SW480 (cell line): ENCODE measurements around the gene PLCG2.
"Not testable (repeated sequence)": the region's sequence is repeated elsewhere in the genome, so short reads cannot be mapped to it uniquely, and the experiment has no call there.

Experiments used
- DNase-seq: peaks from one replicate; pipeline ENCODE4 v3.0.0-alpha.2; 2016; ENCODE audit warnings: low spot score

Gene PLCG2

DNA sequence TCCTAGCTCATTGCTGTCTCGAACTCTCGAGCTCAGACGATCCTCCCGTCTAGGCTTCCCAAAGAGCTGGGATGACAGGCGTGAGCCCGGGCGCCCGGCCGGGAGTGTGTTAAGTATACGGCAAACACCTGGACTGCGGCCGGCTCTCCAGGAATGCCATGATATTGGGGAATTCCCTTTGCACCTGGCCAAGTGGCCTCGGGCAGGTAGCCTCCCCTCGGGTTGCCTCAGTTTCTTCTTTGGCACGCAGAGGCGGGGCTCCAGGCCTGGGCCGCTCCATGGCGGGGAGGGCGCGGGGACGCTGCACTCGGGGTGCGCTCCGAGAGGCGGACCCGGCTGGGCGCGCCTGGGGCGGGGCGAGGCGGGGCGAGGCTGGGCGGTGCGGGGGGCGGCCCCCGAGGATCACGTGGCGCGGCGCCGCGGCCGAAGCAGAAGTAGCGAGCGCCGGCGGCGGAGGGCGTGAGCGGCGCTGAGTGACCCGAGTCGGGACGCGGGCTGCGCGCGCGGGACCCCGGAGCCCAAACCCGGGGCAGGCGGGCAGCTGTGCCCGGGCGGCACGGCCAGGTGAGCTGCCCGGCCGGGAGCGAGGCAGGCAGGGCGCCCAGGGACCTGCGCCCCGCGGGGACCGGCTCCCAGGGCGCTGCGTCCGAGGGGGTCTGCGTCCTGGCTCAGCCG lies at the start of gene PLCG2:
Gene PLCG2, plus strand, starts transcription at position 431 of the 675 bp plus-strand sequence. CDS start 6,699 bp downstream, outside the sequence.
- peak; percentile 53 for DNase-seq

DNA sequence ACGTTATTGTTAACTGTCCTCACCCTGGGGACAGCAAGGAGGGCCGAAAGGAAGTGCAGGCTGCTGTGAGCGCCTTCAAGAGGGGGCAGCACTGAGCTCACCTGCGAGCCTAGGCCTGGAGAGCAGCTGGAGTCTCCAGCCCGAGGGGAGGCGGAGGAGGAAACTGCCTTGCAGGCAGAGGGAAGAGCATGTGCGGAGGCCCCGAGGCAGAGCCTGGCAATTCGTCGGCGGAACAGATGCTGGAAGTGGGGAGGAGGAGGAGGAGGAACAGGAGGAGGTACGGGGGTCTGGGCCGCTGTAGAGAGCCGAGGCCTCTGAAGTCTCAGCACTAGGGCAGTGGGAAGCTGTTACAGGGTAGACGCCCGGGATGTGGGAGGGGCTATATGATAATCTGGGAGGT lies 49.6 kb upstream of the PLCG2 start:
- no peak for DNase-seq

DNA sequence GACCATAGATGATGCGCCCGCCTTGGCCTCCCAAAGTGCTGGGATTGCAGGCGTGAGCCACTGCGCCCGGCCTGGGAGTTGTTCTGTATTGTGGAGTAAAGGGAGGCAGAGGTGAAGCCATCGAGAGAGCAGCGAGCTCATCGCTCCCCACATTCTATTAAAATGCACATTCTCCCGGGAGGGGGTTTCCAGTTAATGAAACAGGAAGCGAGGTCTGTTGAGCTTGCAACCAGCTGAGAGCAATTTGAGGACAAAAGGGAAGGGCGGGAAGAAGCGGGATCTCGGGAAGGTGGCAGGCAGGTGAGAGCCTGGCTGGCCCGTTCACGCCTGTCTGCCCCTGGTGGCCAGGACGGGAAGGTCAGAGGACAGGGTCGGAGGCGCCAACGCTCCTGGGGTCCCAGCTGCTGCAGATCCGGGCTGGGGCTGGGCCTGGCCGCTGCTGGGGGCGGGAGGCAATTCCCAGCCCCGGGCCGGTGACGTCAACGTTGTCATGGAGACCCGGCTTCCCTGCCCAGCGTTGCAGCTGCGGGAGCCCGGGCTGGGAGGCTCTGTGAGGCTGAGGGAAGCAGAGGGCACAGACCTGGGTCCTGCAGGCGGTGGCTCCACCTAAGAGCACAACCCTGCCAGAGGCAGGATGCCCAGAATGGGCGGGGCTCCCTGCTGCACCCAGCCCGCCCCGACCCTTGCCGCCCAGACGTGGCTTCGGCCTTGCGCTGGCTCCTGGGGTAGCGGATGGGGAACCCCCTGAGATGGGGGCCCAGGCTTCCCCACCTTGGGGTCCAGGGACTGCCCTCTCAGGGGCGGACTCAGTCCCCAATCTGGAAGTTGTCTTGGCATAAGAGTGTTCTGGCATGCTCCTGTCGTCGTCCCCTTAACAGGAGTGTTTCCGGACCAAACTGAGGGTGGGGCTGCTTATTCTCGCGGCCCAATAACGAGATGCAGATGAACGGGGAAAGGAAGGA lies 48.7 kb upstream of the PLCG2 start:
- peak; percentile 75 for DNase-seq

DNA sequence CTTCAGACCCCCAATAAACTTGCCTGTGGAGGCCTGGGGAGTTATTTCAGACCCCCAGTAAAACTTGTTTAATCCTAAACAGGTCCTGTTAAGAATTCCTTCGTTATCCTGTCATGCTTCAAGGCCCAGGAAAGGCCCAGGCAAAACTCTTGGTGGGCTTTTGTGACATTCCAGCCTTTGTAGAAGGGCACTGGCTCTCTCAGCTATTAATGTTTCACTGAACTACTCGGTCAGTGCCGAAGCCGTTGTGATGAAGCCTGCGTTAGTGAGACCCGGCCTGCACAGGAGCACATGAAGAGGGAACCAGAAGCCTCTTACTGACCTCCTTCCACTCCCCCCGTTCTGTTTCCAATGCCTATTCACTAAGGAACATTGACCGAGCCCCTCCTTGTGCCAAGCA lies 47.4 kb upstream of the PLCG2 start:
- no peak for DNase-seq

- DNase-seq: no peak
Observed at GRCh38 chr16:81732699-81733098, 46.4 kb upstream of the PLCG2 start.

- no peak for DNase-seq
Observed at GRCh38 chr16:81733295-81733694, 45.8 kb upstream of the PLCG2 start.

DNA sequence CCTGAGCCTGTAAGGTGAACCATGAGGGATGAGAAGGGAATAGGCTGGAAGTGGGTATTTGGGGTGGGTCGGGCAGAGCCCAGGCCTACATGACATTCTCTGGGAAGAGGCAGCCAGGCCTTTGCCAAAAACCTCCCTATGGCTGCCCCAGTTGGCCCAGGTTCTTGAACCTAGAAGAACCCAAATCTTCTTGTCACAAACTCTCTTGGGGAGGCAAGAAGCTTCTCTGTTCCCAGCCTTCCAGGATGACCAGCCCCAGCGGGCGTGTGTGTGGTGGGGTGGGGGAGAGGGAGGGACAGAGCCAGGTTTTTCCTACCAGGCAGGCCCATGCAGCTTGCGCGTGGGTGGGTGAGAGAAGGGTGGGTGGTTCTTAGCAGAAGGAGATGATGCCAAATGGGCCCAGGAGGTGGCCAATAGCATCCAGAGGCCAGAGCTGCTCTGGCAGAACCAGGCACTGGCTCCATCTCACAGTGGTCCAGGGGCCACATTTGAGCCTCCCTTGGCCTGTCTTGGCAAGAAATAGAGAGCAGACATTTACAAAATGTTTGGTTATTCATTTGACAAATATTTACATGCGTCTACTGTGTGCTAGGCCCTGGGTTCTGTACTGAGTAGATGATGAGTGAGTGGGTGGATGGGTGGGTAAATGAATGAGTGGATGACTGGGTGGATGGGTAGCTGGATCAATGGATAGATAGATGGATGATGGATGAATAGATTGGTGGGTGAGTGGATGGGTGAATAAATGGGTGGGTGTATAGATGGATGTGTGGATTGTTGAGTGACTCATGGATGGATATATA lies 44.3 kb upstream of the PLCG2 start:
- no peak for DNase-seq

- peak; percentile 59 for DNase-seq
Observed at GRCh38 chr16:81737885-81738536, 41.1 kb upstream of the PLCG2 start.

DNA sequence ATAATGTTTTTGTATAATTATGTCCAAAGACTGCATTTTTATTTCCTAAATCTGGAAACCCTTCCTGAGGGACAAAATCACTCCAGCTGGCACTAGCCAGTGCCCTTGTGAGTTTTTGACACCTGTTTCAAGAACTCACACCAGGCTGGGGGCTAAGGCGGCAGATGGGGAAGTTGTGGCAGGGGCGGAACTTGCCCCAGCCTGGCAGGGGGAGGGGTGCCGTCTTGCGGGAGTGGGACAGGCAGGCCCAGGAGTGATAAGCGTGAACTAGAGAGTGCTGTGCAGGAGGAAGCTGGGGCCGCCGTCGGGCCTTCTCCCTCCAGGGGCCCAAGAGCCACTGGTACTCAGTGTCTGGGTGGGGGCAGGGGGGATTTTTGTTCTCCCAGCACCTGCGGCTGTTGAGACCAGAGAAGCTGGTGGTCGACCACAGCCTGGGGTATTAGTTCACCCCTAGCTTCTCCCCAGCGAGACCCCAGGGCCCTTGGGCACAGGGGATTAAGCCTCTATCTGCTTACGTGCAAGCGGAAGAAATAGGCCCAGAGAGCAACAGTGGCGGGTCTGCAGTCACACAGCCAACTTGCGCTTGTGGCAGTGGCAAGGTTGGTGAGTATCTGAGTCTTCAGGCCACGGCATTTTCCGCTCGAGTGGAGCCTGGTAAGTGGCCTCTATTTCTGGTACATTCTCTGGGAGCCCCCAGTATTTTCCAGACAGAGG lies 40.2 kb upstream of the PLCG2 start:
- DNase-seq: no peak

- DNase-seq: no peak
Observed at GRCh38 chr16:81739503-81739902, 39.6 kb upstream of the PLCG2 start.

- DNase-seq: no peak
Observed at GRCh38 chr16:81740169-81740568, 38.9 kb upstream of the PLCG2 start.

GRCh38 chr16:81741430-81741770 lies 37.7 kb upstream of the PLCG2 start:
- DNase-seq: not testable (repeated sequence)

DNA sequence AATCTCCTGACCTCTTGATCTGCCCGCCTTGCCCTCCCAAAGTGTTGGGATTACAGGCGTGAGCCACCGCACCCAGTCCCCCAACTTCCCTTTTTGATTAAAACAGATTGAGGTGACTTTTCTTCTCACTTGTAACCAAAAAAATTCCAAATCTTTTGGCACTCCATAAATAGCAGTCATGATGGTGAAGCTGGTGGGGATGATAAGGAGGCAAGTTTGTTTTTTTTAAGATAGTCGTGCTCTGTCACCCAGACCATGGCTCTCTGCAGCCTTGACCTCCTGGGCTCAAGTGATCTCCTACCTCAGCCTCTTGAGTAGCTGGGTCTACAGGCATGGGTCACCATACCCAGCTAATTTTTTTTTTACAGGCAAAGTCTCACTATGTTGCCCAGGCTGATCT lies 34.7 kb upstream of the PLCG2 start:
- DNase-seq: no peak

- DNase-seq: no peak
Observed at GRCh38 chr16:81744911-81745310, 34.2 kb upstream of the PLCG2 start.

GRCh38 chr16:81745704-81746558 lies 33.2 kb upstream of the PLCG2 start:
- no peak for DNase-seq

DNA sequence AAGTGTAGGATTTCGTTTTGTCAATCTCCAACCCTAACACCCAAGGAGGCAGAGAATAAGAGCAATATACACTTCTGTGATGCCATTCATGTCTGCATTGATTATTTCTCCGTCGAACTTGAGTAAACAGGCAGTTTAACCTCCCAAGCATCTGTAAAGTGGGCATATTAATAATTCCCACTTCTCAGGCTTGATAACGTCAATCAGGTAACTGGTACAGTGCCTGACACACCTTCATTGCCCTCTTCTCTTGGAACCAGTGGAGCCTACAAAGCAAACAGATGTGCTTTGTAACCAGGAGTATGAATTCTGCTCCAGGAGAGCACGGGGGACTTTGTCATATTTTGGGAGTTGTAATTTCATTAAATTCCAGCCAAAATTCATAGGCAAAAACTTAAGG lies 32.5 kb upstream of the PLCG2 start:
- no peak for DNase-seq

DNA sequence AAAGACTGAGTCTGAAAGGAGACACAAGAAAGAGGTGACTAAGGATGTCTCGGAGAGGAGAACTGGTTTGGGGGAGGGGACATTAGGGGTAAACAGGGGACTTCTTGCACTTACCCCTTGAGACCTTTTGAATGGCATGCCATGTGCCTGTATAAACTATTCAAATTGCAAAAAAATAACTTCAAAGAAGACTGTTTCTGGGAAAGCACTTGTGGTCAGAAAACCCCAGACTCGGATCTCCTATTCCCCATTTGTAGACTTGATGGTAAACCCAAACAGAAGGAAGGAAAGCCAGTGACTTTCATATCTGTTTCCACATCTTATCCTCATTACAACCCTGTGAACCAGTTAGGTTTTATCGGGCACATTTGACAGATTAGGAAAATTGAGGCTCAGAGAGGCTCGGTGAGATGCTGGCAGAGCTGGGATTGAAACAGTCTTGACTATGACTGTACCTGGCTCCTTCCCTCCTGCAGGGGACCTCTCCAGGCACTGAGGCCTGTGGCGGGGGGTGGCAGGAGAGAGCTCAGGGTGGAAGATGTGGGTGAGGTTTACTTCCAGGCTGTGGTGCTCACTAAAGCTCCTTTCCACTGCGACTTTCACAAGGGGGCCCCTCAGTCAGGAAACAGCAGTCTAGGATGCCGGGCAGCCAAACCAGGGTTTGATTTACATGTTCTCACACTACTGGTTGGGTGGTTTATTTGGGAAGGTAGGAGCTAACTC lies 30.5 kb upstream of the PLCG2 start:
- no peak for DNase-seq

GRCh38 chr16:81752225-81752875 lies 26.7 kb upstream of the PLCG2 start:
- DNase-seq: peak; percentile 59

GRCh38 chr16:81752876-81753227 lies 26.2 kb upstream of the PLCG2 start:
- no peak for DNase-seq
